HG03378 (cell line): ENCODE data around the gene RANBP17.

Source experiments
- ATAC-seq: cut with Tn5 transposase; IDR thresholded peaks from one replicate; pipeline ENCODE4 v1.9.1; 2021; ENCODE audit warnings: mild to moderate bottlenecking, moderate library complexity; ENCODE audit not compliant: unreplicated experiment

Gene RANBP17

DNA sequence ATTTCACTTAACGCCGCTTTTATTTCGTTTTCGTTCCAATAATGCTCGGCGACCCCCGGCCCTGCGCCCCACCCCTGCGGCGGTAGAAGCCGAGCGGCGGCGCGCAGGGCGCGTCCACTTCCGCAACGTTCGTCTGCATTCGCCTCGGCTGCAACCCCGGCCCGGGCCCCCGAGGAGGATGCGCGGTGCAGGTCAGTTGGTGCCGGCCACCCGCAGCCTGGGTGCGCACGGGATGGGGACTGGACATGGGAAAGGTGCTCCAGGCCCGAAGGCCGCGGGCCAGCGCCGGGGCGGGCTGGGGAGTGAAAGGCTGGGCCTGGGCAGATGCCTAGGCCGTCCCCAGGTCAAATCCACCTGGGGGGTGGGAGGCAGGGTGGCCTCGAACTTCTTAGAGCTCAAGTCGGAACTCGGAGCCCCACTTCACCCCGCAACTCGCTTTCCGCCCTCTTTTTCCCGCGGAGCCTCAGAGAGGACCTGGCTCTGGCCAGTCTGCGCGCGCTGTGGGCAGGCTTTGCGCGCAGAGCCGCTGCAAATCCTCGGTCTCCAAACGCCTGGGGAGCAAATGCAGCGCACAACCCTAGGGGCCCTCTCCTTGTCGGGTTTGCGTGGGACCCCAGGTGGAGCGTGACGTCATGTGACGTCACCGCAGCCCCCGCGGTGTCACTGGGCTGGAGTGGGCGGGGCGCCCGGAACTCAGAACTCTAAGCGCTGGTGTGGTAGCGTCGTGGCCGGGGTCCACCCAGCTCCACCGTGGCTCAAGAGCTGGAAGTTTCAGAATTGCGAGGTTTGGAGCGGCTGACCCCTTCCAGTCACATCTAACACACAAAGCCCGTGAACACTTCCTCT, 450.5 kb downstream of the RANBP17 start:
- no peak for ATAC-seq

DNA sequence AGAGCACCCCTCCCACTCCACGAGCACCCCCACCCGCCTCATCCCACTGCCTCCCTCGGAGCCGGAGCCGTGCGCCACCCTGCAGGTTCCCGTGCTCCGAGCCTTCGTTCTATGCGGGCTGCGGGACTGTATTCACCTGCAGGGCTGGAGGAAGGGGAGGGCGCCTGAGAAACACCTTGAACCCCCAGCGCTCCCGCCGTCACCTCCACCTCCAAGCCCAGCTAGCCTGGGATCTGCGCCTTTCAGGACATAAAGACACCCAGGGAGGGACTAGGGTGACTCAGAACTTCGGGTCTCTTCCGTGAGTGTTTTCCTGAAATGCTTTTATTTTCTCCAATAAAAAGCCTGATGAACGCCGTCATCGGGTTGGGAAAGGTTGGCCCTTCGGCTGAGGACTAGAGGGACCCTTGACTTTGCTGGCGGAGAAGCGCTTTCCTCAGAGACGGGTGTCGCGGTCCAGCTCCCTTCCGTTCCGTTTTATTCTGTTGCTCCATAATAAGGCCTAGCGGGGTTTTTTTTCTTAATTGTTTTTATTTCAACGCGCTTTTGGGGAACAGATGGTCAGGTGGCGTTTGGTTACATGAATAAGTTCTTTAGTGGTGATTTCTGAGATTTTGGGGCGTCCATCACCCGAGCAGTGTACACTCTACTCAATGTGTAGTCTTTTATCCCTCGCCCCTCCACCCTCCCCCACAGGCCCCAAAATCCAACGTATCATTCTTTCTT, 451.8 kb downstream of the RANBP17 start:
- no peak for ATAC-seq

DNA sequence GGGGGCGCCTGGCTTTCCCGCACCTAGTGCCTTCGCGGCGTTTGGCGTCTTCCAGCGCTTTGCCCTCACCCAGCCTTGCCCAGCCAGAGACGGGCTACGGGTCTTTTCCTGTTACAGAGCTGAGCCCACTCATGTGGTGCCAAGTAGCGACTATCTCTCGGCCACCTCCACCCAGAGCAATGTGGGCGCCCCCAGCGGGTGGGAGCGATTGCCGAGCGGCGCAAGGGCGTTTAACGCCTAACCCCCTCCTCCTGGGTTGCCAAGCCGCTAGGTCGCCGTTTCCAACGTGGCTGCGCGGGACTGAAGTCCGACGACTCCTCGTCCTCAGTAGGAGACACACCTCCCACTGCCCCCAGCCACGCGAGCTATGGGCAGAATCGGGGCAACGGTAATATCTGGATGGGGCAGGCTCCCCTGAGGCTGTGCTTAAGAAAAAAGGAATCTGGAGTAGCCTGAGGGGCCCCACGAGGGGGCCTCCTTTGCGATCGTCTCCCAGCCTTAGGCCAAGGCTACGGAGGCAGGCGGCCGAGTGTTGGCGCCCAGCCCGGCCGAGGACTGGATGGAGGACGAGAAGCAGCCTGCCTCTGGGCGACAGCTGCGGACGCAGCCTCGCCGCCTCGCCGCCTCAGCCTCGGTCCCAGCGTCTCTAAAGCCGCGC, 453.0 kb downstream of the RANBP17 start:
- ATAC-seq = no peak

DNA sequence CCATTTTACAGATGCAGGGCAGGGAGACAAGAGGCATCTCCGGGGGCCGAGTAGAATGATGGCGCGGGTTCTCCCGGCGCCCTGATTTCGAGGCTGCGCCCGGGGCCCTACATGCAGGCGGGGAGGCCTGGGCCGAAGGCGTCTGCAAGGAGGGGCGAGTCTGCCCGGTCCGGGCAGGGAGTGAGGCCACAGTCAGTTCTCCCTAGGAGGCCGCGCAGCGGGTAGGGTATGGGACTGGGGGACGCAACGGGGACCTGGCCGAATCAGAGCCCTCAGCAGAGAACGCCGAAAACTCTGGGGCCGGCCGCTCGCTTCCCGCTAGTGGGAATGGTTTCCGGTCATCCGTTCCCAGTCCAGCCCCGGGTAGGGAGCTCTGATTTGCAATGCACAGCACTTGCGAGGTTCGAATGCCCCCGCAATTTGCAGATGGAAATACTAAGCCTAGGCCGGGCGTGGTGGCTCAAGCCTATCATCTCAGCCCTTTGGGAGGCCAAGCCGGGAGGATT, 453.6 kb downstream of the RANBP17 start:
- no peak for ATAC-seq

DNA sequence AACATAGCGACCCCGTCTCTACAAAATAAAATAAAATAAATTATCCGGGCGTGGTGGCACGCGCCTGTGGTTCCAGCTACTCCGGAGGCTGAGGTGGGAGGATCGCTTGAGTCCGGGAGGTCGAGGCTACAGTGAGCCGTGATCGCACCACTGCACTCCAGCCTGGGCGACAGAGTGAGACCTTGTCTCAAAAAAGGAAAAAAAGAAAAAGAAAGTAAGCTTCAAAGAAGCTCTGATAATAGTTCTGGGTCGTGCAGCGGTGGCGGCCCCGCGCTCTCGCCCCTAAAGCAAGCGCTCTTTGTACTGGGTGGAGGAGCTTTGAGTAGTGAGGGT, 454.1 kb downstream of the RANBP17 start:
- ATAC-seq = no peak

DNA sequence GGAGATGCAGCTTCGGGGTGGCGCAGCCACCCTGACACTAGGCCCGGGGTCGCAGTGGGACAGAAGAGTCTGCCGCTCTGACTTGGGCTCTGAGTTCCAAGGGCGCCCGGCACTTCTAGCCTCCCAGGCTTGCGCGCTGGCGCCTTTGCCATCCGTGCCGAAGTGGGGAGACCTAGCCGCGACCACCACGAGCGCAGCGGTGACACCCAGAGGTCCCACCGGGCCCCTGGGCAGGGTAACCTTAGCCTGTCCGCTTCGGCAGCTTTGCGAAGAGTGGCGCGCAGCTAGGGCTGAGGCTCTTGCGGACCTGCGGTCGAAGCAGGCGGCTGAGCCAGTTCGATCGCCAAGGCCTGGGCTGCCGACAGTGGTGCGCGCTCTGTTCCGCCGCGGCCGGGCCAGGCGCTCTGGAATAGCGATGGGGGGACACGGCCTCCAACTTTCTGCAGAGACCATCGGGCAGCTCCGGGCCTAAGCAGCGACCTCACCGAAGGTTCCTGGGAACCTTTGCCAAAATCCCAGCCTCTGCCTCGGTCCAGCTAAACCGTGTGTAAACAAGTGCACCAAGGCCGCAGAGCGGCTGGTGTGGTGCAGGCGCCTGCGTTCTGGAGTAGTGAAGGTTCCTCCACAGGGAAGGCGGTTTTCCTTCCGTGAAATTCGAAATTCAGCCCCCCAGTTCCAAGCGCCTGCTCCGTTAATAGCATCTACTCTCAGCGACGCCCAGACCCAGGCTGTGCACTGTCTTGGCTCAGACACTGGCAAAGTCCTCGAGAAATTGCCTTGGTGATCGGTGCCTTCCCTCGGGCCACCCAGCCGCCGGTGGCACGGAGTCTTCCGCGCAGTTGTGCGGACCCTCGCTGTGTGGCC, 454.7 kb downstream of the RANBP17 start:
- ATAC-seq = no peak

DNA sequence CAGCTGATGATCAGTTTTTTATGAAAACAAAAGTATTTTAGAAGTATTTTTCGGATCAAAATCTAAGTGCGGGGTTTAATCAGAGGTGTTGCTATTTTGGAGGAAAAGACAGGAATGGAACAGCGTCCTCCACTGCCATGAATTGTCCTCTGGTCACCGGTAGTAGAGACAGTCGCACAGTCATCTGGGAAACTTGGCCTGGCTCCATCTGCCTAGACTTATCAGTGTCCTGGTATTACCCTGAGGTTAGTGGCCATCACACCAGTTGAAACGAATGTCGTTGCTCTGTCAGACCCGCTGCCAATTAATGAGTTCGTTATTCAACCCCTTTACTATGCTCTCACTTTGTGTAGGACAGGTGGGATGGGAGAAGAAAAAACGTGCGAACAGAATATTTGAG, 455.4 kb downstream of the RANBP17 start:
- ATAC-seq = no peak

DNA sequence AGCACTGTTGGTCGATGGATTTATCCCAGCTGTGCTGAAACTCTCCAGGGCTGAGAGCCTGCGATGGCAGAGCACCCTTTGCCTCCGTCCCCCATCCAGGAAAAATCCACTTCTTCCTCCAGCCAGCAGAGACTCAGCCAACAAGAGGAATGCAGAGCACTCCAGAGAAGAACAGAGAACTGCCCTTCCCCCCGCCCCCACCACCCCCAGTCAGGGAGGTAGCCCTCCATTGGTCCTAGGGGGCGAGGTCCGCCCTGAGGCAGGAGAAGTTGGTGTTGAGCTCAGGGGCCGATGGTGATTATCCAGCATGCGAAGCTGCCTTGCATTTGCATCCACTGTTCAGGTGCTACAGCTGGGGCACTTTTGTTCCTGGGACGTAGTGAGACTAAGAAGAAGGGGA, 456.2 kb downstream of the RANBP17 start:
- no peak for ATAC-seq

DNA sequence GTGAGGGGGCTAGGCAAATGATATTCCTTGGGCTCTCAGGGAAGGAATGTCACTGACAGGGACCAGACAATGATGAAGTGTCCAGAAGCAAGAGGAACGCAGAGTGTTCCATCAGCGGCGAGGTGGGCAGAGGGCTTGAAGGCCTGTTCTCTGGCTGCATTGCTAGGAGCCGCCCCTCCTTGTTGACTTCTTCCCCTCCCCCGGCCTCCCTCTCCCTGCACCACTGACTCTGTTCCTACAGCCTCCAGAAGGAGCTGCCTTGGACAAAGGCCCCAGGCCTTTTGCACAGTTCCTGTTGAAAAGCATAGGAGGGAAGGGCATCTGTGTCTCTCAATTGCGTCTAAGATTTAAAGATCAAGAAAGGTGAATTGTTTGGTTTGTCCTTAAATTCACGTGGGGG, 459.6 kb downstream of the RANBP17 start:
- no peak for ATAC-seq

DNA sequence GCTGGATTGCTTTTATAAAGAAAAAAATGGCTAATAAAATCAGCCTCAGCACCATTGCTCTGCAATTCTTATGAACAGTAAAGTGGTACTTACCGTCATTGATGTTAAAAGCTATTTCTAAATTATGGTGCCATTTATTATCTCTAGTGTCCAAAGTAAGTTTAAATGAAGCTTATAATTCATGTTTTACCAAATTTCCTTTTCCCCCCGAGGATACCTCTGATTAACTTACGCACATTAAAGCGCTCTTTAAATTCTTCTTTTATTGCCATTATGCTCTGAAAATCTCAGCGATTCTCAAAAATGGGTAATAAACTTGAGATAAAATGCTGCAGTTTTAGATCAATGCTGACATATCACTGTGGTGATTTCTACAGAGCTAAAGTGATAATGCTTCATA, 460.7 kb downstream of the RANBP17 start:
- ATAC-seq = no peak

DNA sequence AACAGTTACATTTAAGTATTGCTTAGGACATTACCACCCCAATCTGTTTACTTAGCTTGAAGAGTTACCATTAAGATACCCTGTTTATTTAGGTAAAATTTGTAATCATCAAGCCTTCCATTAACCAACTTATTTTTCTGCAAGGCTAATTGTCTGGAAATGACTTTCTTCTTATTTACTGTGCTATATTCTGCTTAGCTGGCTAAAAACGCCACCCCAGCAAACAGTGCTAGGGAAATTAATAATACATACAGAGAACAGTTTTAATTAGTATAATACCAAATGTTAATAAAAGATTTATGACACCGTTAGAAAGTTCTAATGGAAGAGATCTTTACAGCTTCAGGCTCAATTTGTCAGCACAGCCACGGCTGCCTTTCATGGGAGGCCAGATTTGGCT, 461.2 kb downstream of the RANBP17 start:
- ATAC-seq = no peak

DNA sequence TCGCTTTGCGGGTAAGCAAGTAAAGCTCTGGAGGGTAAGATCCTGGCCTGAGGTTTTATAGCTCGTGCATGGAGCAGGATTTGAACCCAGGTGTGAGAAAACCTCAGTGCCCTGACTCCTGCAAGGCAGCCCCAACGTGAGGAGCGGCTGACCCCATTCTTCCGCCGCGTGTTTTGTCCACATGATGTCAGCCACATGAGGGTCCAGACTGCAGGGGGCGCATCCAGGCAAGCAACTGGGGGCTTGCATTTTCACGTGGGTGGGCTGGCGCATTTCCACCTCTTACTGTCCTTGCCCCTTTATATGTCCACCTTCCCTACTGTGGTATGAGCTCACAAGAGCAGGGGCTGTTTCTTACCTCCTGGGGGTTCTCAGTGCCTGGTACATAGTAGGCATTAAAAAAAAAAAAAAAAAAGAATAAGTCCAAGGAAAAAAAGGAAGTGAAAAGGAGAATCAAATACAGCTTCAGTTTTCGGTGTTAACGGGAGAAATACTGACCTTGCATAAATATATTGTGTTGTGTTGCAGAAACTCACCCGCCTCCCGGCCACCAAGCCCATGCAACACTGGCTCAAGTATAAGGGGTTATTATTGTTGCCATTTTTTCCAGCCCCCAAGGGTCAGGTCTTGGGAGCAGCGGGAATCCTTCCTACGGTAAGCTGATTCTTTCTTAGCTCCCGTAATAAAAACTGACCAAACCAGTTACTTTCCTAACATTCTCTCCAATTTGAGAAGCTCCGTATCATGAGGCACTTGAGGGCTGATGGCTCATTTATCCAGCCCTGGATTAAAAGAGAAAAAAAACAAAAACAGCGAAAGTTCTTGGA, 462.2 kb downstream of the RANBP17 start:
- ATAC-seq = no peak

DNA sequence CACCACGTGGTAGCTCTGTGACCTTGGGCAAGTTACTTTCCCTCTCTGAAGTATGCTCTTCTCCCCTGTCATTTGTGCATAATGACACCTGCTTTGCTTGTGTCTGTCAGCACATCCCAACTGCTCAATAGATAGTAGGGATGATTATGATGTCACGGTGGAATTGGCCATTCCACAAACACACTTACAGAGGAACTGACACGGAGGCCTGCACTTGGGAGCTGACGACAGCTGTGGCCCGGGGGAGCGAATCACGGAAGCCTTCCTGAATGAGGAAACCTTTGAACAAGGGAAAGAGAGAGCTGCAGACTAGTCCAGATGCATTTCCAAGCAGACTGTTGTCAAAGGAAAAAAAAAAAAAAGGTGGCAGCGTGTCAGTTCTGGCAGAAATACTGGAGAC, 468.2 kb downstream of the RANBP17 start:
- no peak for ATAC-seq

DNA sequence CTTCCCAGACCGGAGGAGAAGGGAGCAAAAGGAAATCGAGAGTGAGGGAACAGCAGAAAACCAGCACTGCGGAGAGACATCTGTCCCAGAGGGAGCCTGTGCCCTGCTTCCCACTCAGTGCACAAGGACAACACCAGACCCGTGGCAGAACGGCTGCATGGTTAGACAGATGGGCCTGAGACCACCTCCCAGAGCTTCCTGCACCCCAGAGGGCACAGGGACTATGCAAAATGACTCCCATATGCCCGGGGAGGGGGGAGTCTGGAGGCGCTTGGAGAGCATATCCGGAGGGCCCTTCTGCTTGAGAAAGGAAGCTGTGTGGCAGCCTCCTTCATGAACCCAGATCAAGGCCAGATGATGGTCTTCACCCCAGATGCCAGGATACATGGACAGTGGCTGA, 473.8 kb downstream of the RANBP17 start:
- ATAC-seq = no peak

DNA sequence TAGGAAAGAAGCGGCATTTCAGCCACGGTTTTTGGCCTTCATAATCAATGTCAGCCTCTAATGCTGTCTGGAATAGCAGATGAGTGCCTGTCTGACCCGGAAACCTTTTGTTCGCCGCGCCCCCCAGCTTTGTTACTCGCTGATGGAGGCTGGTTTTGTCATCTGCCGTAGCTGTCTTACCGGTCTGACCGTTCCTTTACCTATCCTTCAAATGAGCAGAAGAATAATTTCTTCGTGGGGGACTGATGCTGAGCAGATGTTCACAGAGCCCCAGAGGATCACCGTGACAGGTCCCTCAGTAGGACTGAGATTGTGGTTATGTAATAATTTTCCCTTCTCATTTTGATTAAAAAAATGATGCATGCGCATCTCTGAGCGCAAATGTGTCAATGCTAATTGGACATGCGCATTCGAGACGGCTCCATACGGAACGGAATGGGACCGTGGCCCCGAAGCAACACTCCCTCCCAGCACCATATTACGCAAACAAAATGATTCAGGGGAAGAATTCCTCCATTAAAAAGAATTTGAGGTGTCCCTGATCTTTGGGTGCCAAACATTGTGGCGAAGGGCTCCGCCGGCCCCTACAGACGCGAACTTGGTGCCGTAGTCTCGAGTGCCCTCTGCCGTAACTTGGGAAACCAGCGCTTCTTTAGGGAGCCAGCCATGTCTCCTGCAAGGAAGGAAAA, 474.8 kb downstream of the RANBP17 start:
- no peak for ATAC-seq

DNA sequence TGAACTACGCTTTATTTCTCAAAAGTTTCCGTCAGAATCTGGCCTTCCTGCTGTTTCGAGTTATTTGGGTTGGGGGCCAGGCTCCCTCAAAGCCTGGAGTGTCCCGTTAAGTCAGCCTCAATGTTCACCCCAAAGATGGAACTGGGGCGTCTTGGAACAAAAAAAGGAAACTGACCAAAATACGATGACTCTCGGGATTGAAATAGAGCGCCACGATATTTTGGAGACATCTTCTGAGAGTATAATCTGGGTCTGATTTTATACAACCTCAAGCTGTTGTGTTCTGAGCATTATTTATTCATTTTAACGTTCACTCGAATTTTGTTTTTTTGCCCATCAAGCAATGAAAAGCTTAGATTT, 475.4 kb downstream of the RANBP17 start:
- ATAC-seq = no peak

DNA sequence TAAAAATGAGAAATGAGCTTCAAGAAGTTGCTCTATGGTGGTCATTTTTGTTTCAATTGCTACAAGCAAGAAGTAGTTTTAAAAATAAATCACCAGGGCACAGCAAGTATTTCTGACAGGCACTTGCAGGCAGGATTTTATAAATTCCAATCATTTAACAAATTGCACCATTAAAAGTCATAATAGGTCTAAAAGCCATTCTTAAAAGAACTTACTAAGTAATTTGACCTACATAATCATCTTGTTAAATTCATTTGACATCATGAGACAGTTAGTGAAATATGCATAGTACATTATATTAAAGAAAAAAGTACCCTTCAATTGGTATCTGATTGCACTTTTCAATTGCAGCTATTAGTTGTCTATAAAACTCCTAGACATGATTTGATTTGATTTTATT, 478.2 kb downstream of the RANBP17 start:
- no peak for ATAC-seq

DNA sequence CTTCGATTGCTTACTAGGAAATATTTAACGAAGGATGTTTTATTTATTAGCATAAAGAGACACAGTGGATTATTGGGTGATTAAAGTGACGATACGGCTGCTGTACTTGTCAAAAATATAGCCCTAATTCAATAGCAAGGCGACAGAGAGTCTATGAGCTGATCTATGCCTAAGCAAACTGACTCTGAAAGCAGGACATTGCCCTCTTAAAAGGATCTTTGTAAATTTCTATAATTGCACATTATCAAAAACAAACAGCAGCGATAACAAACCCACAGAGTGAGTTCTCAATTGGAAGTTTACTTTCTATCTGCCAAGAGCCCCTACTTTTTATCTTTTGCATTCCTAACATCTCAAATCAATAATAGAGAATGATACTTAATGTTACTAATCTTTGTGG, 478.7 kb downstream of the RANBP17 start:
- ATAC-seq = no peak

DNA sequence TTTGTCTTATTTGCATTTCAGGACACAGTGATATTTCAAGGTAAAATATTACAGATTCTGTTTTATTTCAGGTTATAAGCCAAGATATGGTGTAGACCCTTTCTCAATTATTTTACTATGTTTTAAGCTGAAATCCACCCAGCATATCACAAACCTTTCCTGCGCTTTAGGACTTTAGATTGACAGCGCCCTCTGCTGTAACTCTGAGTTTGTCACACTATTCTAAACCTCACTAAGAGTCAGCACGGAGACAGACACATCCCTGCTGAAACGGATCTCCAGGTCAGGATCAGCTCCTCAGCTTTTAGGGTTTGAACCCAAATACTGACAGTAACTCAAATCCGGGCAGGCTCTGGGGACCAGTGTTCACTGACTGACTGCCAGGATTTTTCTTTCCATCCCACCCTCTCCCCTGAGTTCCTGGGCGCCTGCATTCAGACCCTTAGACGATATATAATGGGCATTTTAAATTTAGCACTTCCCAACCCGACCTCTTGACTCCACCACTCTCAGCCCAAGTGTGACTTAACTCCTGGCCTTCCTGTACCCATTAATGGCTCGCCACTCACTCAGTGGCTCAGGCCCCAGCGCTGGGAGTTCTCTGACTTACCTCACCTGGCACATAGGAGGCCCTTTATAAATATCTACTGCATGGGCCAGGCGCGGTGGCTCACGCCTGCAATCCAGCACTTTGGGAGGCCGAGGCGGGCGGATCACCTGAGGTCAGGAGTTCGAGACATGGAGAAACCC, 480.7 kb downstream of the RANBP17 start:
- peak; percentile 70 for ATAC-seq
